Stimulated activated CD8-positive, alpha-beta memory T cell treated with anti-CD3 and anti-CD28 coated beads, Interleukin-15, amount 100 ng/mL, for 24 hours (primary cell): ENCODE results near the gene NDUFAF2.
"Not testable (repeated sequence)": the region's sequence is repeated elsewhere in the genome, so short reads cannot be mapped to it uniquely, and the experiment has no call there.

Experiments
- DNase-seq: peaks from one replicate; pipeline ENCODE4 v3.0.0-alpha.2; 2020; ENCODE audit warnings: low read depth

Gene NDUFAF2

DNA sequence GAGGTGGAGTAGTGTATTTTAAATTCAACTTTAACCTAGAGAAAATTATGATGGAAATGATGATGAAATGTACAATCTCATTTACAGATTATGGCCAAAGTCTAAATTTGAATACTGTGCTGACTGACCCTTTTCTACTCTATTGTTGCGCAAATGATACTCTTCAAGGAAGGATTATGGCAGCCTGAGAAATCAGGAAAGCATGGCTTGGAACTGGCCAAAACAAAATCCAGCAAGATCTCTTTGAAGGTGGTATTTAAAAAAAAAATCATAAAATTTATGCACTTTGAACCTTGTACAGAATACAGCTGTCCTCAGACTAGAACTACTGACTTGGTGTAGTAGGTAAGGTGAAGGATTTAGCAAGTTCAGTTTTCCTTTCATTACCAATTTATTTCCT is 105.3 kb downstream of the NDUFAF2 start:
- DNase-seq, result no peak

DNA sequence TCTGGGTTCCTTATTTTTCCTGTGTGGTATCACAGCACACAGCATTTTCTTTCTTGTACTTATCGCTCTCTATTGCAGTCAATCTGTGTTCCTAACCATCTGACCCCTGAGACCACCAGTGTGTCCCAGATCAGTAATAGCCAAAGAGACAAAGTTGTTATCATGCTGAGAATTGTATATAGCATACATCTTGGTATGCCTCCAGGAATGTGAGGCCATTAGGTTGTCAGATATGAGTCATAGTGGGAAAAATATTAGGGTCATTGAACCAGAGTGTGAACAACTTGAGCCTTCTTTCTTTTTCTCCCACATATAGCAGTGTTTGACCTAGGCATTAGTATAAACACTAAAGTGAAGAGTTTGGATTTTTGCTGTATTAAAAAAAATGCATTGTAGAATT is 106.3 kb downstream of the NDUFAF2 start:
- no peak for DNase-seq

DNA sequence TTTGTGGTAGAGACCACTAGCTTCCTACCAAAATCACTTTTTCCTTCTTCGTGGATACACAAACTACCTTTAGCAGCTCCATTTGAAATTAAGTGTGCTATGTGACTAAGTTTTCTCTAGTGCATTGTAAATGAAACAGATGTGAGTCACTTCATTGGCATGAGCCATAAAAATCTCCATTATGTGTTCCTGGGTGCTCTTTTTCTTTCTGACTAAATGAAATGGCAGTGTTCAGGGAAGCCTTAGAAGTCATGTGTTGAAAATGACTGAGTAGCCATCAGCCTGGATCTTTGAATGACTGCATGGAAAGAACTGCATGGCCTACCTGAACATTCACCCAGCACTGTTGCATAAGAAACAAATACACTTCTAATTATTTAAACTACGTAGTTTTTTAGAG is 107.9 kb downstream of the NDUFAF2 start:
- DNase-seq, result no peak

DNA sequence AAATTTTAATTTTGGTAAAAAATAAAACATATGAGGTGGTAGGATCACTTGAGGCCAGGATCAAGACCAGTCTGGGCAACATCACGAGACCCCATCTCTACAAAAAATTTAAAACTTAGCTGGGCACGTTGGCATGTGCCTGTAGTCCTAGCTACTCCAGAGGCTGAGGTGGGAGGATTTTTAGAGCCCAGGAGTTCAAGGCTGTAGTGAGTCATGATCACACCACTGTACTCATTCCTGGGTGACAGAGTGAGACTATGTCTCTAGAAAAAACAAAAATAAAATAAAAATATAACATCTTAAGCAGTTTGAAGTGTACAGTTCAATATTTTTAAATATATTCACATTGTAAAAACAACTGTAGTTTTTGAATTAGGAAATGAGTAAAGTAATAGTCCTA is 108.9 kb downstream of the NDUFAF2 start:
- no peak for DNase-seq

DNA sequence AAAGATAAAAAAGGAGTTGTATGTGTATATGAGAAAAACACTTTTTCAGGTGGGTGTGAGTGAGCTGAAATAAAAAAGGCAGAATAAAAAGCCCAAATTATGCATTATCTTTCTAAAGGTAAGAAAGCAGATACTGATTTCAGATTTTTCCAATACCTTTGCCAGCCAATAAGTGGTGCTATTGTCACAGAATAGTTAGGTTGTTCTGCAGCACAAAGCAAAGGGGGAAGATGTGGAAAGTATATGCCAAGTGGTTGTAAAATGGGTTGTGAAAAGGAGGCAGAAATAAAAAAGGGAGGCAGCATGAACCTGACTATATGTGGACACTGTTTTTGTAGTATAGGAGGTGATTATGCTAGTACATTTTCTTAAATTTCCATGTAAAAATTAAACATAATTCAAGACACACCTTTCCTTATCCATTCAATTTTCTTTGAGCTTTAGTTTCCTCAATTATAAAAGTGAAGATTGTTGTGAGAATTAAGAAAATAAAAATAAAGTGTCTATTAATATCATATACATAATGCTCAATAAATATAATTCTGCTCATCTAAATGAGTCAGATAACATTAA is 110.5 kb downstream of the NDUFAF2 start:
- no peak for DNase-seq

DNA sequence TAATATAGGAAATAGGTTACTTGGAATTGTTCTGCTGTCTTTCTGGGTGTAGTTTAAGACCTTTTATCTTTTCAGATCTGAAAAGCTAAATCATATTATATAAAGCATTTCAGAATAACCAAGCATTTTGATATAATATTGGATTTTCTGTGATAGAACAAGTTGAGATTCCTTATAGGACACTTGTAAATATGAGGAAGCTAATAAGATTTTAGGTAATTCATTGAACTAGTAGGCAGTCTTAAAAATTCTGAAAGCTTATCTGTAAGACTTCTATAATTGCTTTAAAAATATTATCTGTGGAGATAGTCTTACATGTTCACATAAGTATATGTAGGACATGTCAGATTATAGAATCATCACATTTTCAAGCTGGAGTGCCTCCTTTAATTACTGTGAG is 114.5 kb downstream of the NDUFAF2 start:
- DNase-seq, result no peak

DNA sequence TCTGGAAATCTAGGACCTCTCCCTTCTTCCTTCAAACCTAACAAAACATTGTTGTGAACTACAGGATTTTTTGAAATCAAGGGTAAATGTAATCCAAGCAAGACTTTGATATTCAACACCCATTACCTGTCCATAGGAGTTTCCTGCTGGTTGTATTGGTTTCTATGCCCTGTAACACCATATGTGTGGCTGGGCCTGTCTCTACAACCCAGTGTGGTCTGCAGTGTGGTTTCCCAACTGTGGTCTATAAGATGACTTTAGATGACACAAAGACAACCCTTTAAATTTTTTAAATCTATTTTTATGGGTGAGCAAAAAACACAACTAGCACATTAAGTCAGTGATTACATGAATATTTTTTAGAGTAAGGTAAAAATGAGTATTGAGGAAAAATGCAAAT is 124.1 kb downstream of the NDUFAF2 start:
- DNase-seq, result no peak

DNA sequence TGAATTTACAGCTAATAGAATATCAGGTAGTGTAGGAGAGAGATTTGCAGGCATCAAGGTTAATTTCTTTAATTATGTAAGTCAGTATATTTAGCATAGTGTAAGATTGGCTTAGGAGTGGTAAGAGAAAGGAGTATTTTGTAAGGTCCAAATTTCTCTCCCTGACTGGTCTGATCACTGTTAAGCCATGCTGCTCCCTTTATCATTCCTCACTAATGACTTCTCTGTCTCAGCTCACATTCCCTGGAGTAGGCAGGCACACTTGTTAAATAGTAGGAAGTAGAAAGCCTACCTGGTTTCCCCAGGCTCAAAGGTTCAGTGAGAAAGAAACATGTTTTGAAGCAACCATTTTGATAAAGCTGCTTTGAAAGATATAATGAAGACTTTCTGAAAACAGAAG is 126.5 kb downstream of the NDUFAF2 start:
- no peak for DNase-seq

DNA sequence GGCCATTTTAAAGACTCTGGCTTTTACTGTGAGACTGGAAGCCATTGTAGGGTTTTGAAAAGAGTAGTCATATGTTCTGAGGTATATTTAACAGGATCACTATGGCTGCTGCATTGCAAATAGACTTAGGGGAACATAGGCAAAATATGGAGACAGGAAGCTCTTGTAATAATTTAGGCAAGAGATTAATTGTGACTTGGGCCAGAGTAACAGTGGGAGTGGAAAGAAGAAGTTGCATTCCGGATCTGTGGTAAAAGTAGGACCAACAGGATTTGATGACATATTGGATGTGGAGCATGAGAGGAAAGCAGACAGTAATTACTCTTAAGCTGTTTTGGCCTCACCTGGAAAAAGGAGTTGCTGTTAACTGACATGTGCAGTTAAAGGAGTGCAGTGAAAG is 131.6 kb downstream of the NDUFAF2 start:
- no peak for DNase-seq

DNA sequence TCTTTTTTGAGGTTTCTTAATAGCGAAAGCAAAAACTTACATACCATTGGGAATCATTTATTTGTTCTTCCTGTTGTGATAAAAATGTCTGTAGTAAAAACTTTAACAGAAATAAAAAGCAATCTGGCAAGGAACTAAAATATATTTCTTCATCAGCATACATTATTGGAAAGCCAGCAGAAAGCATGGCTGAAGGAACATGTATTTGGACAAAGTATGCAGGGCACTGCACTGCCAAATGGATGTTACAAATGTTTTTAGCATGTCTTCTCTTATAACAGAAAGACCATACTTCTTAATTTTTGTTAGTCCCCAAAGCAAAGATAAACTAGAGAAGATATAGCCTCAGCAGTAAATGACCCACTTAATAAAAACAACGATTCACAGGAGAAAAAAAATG is 136.7 kb downstream of the NDUFAF2 start:
- no peak for DNase-seq

DNA sequence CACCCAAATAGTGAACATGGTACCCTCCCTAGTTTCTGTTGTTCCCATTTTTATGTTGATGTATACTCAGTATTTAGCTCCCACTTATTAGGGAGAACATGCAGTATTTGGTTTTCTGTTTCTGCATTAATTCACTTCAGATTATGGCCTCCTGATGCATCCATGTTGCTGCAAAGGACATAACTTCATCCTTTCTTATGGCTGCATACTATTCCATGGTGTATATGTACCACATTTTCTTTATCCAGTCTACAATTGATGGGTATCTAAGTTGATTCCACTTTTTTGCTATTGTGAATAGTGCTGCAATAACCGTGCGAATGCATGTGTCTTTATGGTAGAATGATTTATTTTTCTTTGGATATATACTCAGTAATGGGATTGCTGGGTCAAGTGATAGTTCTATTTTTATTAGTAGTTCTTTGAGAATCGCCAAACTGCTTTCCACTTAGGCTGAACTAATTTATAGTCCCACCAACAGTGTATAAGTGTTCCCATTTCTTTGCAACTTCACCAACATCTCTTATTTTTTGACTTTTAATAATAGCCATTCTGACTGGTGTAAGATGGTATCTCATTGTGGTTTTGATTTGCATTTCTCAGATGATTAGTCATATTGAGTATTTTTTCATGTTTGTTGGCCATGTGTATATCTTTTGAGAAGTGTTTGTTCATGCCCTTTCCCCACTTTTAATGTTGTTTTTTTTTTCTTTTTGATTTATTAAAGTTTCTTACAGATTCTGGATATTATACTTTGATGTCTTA is 137.7 kb downstream of the NDUFAF2 start:
- no peak for DNase-seq

DNA sequence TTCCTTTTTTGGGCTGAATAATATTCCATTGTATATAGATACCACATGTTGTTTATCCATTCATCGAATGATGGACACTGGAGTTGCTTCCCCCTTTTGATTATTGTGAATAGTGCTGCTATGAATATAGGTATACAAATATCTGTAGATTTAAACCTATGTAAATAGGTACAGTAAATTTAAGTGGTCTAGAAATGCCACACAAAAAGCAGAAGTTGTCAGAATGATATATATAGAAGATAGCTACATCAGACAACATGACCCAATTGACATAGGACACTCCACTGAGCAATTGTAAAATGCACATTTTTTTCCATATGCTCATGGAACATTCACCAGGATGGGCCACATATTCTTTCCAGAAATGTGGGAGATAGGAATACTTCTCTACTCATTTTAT is 139.7 kb downstream of the NDUFAF2 start:
- no peak for DNase-seq

DNA sequence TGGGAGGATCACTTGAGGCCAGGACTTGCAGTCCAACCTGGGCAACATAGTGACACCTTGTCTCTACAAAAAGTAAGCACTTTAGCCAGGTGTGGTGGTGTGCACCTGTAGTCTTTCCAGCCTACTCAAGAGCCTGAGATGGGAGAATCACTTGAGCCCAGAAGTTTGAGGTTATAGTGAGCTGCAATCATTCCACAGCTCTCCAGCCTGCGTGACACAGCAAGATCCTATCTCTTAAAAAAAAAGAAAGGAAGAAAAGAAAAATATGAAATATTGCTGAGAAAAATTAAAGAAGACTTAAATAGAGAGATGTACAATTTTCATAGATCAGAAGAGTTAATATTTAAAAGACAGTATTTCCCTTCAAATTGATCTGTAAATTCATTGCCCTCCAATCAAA is 140.9 kb downstream of the NDUFAF2 start:
- no peak for DNase-seq

DNA sequence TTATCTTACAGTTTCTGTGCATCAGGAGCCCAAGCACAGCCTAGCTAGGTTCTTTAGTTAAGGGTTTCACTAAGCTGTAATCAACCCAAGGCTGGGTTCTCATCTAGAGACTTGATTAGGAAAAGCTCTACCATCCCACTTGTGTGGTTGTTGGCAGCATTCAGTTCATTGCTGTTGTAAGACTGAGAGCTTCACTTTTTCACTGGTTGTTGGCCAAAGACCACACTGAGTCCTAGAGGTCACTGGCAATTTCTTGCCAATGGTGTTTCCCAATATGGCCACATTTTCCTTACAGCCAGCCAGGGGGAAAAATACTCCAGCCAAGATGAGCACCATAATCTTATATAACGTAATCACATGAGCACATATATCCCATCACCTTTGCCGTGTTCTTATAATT is 142.9 kb downstream of the NDUFAF2 start:
- DNase-seq, result no peak

DNA sequence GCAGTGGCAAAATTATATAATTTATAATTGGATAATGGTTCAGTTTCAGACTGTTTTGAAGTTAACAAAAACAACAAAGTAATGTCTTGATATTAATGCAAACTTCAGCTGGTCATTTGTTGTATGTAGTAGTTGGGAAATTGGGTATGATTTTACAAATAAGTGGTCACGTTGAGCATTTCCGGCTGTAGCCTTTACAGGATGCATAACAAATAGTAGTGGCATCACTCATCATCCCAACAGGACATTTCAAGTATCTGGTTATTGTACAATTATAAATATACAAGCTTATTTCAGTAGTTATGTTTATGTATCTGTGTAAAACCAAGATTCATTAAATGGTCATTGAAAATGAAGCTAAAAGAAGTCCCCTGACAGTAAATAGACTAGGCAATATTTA is 144.3 kb downstream of the NDUFAF2 start:
- DNase-seq, result no peak

DNA sequence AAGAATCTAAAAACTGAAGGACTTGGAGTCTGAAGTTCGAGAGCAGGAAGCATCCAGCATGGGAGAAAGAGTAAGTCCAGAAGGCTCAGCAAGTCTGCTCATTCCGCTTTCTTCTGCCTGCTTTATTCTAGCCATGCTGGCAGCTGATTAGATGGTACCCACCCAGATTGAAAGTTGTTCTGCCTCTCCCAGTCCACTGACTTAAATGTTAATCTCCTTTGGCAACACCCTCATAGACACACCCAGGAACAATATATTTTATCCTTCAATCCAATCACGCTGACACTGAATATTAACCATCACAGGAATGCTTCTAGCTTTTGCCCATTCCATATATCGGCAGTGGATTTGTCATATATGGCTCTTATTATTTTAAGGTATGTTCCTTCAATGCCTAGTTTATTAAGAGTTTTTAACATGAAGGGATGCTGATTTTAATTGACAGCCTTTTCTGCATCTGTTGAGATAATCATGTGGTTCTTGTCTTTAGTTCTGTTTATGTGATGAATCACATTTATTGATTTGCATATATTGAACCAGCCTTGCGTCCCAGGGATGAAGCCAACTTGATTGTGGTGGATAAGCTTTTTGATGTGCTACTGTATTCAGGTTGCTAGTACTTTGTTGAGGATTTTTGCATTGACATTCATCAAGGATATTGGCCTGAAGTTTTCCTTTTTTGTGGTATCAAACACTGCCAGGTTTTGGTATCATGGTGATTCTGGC is 148.2 kb downstream of the NDUFAF2 start:
- not testable (repeated sequence) for DNase-seq

DNA sequence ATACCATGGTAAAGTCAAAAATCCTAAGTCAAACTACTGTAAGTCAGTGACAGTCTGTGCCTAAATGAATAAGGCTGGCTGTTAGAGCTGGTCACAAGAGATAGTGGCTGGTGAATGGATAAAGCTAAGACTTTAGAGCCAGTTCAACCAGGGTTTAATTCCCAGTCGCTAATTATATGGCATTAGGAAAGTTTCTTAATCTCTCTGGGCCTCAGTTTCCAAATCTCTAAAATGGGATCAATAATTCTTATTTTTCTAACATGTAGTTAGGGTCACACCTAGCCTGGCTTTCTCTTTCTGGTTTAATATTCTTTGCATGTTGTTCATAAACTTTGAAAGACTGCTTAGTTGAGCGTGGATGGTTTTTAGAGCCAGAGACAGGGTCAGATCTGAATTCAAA is 152.5 kb downstream of the NDUFAF2 start:
- no peak for DNase-seq

DNA sequence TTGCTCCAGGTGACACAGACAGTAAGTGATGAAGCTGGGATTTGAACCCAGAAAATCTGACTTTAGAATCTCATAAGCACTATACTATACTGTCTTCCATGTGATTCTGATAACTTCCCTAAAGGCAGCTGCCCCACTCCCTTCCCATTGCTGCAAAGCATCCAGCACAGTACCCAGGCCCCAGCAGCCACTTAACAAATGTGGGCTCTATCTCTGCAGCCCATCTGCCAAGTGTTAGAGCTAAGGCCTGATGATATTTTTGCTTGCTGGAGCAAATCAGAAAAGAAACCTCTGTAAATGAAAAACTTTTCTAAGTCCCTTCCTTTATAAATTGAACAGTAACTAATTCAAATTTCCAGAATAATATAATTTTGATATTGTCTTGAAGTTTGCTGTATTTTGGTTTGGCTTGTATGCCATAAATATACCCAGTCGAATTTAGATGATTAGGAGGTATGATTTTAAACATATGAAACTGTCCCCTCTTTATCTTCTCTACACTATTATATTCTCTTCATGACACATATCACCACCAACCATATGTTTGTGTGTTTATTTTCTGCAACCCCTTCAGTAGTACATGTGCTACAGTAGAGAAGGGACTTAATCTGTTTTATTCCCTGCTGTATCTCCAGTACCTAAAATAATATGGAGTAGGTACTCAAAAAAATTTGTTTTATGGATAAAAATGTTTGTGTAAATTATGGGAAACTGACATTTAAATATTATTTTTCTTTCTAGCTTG is 153.4 kb downstream of the NDUFAF2 start:
- DNase-seq, result no peak

DNA sequence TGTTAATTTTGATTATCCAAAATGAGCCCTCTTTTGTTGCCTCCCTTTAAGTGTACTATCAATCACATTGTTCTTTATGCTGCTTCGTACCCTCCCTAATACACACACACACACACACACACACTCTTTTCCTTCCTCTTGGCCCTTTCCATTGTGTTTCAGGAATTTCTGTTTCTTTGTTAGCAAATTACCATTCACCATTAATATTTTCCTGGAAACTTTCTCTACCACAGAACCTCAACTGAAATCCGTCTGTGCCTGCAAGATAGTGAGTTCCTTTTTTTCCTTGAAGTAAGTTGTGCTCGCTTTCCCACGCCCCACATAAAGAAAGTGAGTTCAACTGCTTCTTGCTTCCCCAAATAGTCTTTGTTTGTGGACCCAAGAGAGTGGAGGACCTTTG is 155.4 kb downstream of the NDUFAF2 start:
- DNase-seq, result no peak

DNA sequence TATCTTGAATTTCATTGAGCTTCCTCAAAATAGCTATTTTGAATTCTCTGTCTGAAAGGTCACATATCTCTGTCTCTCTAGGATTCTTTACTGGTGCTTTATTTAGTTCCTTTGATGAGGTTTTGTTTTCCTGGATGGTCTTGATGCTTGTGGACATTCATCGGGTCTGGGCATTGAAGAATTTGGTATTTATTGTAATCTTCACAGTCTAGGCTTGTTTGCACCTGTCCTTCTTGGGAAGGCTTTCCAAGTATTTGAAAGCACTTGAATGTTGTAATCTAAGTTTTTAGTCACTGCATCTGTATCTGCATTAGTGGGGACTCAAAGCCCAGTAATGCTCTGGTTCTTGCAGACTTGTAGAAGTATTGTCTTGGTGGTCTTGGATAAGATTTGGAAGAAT is 169.4 kb downstream of the NDUFAF2 start:
- DNase-seq, result no peak

DNA sequence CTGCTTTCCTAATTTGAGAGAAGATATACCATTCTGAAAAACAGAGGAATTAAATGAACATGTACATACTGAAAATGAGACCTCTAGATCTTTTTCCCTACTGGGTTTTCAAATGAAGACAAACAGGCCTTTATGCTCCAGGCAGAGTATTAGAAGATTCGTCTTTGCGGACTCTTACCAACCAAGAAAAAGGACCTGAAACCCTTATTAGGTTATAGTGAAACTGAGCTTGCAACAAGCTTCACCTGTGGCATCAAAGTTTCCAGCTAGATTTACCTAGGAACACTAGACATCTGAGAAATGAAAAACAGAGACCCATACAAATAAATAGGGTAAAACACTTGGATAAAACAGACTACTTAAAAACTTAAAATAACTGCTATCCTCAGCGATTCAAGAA is 171.0 kb downstream of the NDUFAF2 start:
- no peak for DNase-seq

DNA sequence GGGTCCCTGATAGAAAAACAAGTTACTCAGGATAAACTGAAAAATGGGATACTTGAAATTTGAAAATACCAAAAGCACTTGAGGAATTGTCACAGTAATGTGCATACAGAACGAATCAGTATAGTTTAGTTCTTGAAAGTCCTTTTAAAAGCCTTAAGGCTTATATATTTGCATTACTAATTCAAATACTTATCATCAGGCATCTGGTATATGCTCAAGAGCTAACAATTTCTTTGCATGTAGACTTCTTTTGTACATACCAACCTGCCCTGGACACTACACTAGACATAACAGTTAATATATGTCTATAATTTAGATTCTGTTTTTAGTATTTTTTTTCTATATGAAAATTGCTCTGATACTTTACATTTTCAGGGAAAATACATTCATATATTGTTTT is 174.1 kb downstream of the NDUFAF2 start:
- DNase-seq, result no peak

DNA sequence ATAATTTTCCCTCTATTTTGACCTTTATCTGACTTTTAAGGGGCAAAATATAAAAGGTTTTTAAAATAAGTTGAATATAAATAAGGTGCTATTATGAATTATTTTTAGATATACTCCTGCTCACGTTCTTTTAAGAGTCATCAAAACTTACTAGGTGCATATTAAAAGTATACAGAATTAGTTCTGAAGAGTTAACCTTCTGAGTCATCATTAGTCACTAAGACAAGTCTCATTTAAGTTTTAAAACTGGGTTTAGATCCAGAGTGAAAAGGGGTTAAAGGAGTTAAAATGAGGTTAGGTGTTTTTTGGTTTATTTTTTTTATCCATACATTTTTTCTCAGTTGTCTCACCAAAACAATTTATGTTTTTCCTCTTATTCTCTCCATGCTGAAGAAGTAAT is 175.5 kb downstream of the NDUFAF2 start:
- DNase-seq, result no peak
